Stimulated activated effector memory CD8-positive, alpha-beta T cell treated with anti-CD3 and anti-CD28 coated beads, Interleukin-12 subunit alpha, Interleukin-12 subunit beta, amount 100 ng/mL, for 72 hours (primary cell): ENCODE data around the gene NLRP11.

Experiments
- ATAC-seq: fragments of 150-1000 bp; cut with Tn5 transposase; 2 replicates; pipeline ENCODE4 v1.10.0; 2021
- DNase-seq, 2 donors: peaks; one replicate each; pipeline ENCODE4 v3.0.0; 2021 to 2022; ENCODE audit warnings: low spot score in 2 of 2
- H3K27ac Mint-ChIP-seq: one replicate; pipeline ENCODE4 v1.8.0; 2022; ENCODE audit warnings: mild to moderate bottlenecking, mixed read lengths
- H3K36me3 Mint-ChIP-seq: one replicate; pipeline ENCODE4 v1.8.0; 2022; ENCODE audit warnings: mild to moderate bottlenecking, mixed read lengths
- H3K4me1 Mint-ChIP-seq: one replicate; pipeline ENCODE4 v1.8.0; 2022; ENCODE audit warnings: mixed read lengths
- H3K4me3 Mint-ChIP-seq: one replicate; pipeline ENCODE4 v1.8.0; 2022; ENCODE audit warnings: mild to moderate bottlenecking, mixed read lengths
- H3K9me3 Mint-ChIP-seq: one replicate; pipeline ENCODE4 v1.8.0; 2022; ENCODE audit warnings: mixed read lengths

The NLRP11 gene

DNA sequence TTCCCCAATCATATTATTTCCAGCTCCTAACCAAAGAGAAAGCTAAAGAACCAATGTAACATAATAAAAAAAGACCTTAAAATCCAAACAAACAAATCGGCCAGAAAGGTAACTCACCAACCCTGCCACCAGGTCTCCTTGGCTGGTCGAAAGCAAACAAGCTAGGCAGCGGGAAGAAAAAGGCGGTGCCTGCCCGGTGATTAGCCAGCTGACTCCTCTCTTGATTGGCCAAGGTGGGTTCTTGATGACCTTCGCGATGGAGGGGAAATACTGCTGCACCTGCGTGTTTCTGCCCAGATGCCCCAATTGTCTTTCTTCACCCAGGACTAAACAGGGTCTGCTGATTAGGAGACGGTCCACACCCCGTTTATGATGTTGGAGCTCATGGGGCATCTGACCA lies at the start of gene NLRP11:
Gene NLRP11 (minus strand): TSS at position 154 of the 400 bp plus-strand sequence. CDS start 13,825 bp downstream, outside the sequence.
- no peak for ATAC-seq
- Mint-ChIP-seq H3K27ac (no peak within 1 kb of the TSS), H3K4me1 (no peaks in the 10 kb centered on the region), H3K36me3 (no peaks in the 10 kb centered on the region), H3K9me3 (peaks cover 3% of the 10 kb centered on the region), H3K4me3 (no peak within 1 kb of the TSS)
- no peak for DNase-seq

GRCh38 chr19:55877211-55877610 lies 45.4 kb upstream of the NLRP11 start:
- Mint-ChIP-seq H3K36me3 (no peaks in the 10 kb centered on the region), H3K9me3 (peaks cover 10% of the 10 kb centered on the region), H3K27ac (no peak overlapping the region), H3K4me3 (no peak overlapping the region), H3K4me1 (no peaks in the 10 kb centered on the region)
- no peak for ATAC-seq
- DNase-seq = no peak

- no peaks in the 10 kb centered on the region for H3K4me1 Mint-ChIP-seq
- H3K27ac Mint-ChIP-seq = no peak overlapping the region
- no peaks in the 10 kb centered on the region for H3K36me3 Mint-ChIP-seq
- DNase-seq (no peak), ATAC-seq (no peak)
- H3K9me3 Mint-ChIP-seq = peaks cover 9% of the 10 kb centered on the region
- H3K4me3 Mint-ChIP-seq = no peak overlapping the region
Measured at GRCh38 chr19:55870736-55871135, 38.9 kb upstream of the NLRP11 start.

DNA sequence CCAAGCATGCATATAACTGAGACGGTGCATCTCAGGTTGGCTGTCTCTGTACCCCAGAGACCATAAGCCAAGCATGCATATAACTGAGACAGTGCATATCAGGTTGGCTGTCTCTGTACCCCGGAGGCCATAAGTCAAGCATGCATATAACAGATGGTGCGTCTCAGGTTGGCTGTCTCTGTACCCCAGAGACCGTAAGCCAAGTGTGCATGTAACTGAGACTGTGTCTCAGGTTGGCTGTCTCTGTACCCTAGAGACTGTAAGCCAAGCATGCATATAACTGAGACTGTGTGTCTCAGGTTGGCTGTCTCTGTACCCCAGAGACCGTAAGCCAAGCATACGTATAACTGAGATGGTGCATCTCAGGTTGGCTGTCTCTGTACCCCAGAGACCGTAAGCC lies 35.3 kb upstream of the NLRP11 start:
- ATAC-seq (no peak), DNase-seq (no peak)
- H3K9me3 Mint-ChIP-seq = peaks cover 7% of the 10 kb centered on the region
- H3K4me3 Mint-ChIP-seq = no peak overlapping the region
- H3K36me3 Mint-ChIP-seq = no peaks in the 10 kb centered on the region
- no peaks in the 10 kb centered on the region for H3K4me1 Mint-ChIP-seq
- no peak overlapping the region for H3K27ac Mint-ChIP-seq

- ATAC-seq = no peak
Measured at GRCh38 chr19:55866521-55866920, 34.7 kb upstream of the NLRP11 start.

DNA sequence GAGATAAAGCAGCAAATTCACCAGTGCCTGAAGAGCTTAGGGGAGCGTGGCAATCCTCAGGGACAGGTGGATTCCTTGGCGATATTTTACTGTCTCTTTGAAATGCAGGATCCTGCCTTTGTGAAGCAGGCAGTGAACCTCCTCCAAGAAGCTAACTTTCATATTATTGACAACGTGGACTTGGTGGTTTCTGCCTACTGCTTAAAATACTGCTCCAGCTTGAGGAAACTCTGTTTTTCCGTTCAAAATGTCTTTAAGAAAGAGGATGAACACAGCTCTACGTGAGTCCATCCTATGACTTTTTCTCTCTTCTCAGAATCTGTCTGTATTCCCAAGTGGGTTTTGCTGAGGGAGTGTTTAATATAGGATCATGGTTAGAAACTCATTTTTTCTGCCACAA lies 27.2 kb upstream of the NLRP11 start:
- Mint-ChIP-seq H3K4me1 (no peaks in the 10 kb centered on the region), H3K27ac (no peak overlapping the region), H3K4me3 (no peak overlapping the region), H3K36me3 (no peaks in the 10 kb centered on the region), H3K9me3 (no peaks in the 10 kb centered on the region)
- ATAC-seq (no peak), DNase-seq (no peak)

More at GRCh38 chr19:55866521-55866920, 34.7 kb upstream of the NLRP11 start:
- Mint-ChIP-seq H3K36me3 (no peaks in the 10 kb centered on the region), H3K4me3 (no peak overlapping the region), H3K27ac (no peak overlapping the region), H3K4me1 (no peaks in the 10 kb centered on the region), H3K9me3 (peaks cover 7% of the 10 kb centered on the region)
- DNase-seq = no peak

GRCh38 chr19:55858401-55858800 lies 26.6 kb upstream of the NLRP11 start:
- ATAC-seq (no peak), DNase-seq (no peak)
- H3K27ac Mint-ChIP-seq = no peak overlapping the region
- H3K9me3 Mint-ChIP-seq = peaks cover 4% of the 10 kb centered on the region
- H3K36me3 Mint-ChIP-seq = no peaks in the 10 kb centered on the region
- no peaks in the 10 kb centered on the region for H3K4me1 Mint-ChIP-seq
- H3K4me3 Mint-ChIP-seq = no peak overlapping the region

GRCh38 chr19:55857974-55858373 lies 26.2 kb upstream of the NLRP11 start:
- no peaks in the 10 kb centered on the region for H3K36me3 Mint-ChIP-seq
- DNase-seq (no peak), ATAC-seq (no peak)
- no peaks in the 10 kb centered on the region for H3K4me1 Mint-ChIP-seq
- no peak overlapping the region for H3K27ac Mint-ChIP-seq
- H3K4me3 Mint-ChIP-seq = no peak overlapping the region
- peaks cover 4% of the 10 kb centered on the region for H3K9me3 Mint-ChIP-seq

GRCh38 chr19:55857149-55857548 lies 25.4 kb upstream of the NLRP11 start:
- DNase-seq (no peak), ATAC-seq (no peak)
- no peaks in the 10 kb centered on the region for H3K36me3 Mint-ChIP-seq
- H3K4me3 Mint-ChIP-seq = no peak overlapping the region
- no peaks in the 10 kb centered on the region for H3K4me1 Mint-ChIP-seq
- no peak overlapping the region for H3K27ac Mint-ChIP-seq
- H3K9me3 Mint-ChIP-seq = peaks cover 4% of the 10 kb centered on the region

GRCh38 chr19:55855160-55855559 lies 23.4 kb upstream of the NLRP11 start:
- Mint-ChIP-seq H3K4me1 (no peaks in the 10 kb centered on the region), H3K36me3 (no peaks in the 10 kb centered on the region), H3K4me3 (no peak overlapping the region), H3K9me3 (peaks cover 10% of the 10 kb centered on the region), H3K27ac (no peak overlapping the region)
- ATAC-seq = no peak
- no peak for DNase-seq

DNA sequence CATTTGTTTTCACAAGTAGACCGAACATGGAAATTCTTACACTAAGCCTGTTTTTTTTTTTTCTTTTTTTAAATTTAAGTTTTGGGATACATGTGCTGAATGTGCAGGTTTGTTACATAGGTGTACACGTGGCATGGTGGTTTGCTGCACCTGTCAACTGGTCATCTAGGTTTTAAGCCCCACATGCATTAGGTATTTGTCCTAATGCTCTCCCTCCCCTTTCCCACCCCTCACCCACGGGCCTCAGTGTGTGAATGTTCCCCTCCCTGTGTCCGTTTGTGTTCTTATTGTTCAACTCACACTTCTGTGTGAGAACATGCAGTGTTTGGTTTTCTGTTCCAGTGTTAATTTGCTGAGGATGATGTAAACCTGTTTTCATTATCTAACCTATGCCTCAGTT lies 7.1 kb upstream of the NLRP11 start:
- H3K4me1 Mint-ChIP-seq = no peaks in the 10 kb centered on the region
- no peak for ATAC-seq
- H3K27ac Mint-ChIP-seq = no peak overlapping the region
- peaks cover 11% of the 10 kb centered on the region for H3K9me3 Mint-ChIP-seq
- DNase-seq = no peak
- no peaks in the 10 kb centered on the region for H3K36me3 Mint-ChIP-seq
- no peak overlapping the region for H3K4me3 Mint-ChIP-seq

DNA sequence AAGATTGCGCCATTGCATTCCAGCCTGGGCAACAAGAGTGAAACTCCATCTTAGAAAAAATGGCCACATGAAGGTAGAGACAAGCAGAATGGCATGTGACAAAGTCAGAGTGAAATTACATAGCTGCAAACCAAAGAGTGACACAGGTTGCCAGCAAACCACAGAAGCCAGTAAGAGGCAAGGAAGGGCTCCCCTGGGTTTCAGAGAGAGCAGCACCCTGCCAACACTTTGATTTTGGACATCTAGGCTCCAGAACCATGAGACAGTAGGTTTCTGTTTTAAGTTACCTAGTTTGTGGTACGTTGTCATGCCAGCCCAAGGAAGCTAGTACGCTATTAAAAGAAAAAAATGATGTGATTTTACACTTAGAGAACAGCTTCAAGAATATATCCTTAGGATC lies 6.5 kb upstream of the NLRP11 start:
- DNase-seq = no peak
- H3K4me1 Mint-ChIP-seq = no peaks in the 10 kb centered on the region

GRCh38 chr19:55836340-55836739 lies 4.5 kb upstream of the NLRP11 start, which contains the start of gene NLRP4:
Gene NLRP4 (plus strand): TSS chr19:55836540. CDS start chr19:55852081, 15,541 bp downstream.
- no peaks in the 10 kb centered on the region for H3K36me3 Mint-ChIP-seq

More for the DNA sequence above, 6.5 kb upstream of the NLRP11 start:
- no peak overlapping the region for H3K27ac Mint-ChIP-seq
- H3K4me3 Mint-ChIP-seq = no peak overlapping the region
- ATAC-seq = no peak
- H3K36me3 Mint-ChIP-seq = no peaks in the 10 kb centered on the region
- H3K9me3 Mint-ChIP-seq = peaks cover 8% of the 10 kb centered on the region

GRCh38 chr19:55832676-55833075 lies 877 bp upstream of the NLRP11 start:
- H3K9me3 Mint-ChIP-seq = peaks cover 3% of the 10 kb centered on the region
- no peak for DNase-seq
- ATAC-seq = no peak
- no peaks in the 10 kb centered on the region for H3K4me1 Mint-ChIP-seq
- H3K36me3 Mint-ChIP-seq = no peaks in the 10 kb centered on the region
- no peak overlapping the region for H3K4me3 Mint-ChIP-seq
- H3K27ac Mint-ChIP-seq = no peak overlapping the region

More at GRCh38 chr19:55836340-55836739, 4.5 kb upstream of the NLRP11 start, which contains the start of gene NLRP4:
- Mint-ChIP-seq H3K4me1 (no peaks in the 10 kb centered on the region), H3K4me3 (no peak within 1 kb of the TSS), H3K27ac (no peak within 1 kb of the TSS), H3K9me3 (peaks cover 3% of the 10 kb centered on the region)
- DNase-seq (no peak), ATAC-seq (no peak)

DNA sequence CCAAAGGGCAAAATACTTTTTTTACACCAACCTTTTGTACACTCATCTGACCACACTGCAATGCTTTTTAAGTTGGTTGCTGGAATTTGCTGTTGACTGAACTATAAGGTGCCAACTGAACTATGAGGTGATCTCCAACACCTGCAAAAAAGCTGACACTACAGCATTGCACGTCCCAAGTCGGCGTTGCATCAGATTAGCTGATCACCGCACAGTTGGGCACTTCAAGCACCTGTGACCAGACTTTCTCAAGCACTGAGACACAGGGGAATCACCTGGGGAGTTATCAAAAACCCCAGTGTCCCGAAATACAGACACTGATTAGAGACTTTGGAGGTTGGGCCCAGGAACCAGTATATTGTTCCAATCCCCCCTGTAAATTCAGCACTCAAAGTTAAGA lies 1.1 kb downstream of the NLRP11 start:
- DNase-seq (no peak), ATAC-seq (no peak)
- Mint-ChIP-seq H3K4me1 (no peaks in the 10 kb centered on the region), H3K27ac (no peak overlapping the region), H3K36me3 (no peaks in the 10 kb centered on the region), H3K9me3 (no peaks in the 10 kb centered on the region), H3K4me3 (no peak overlapping the region)

DNA sequence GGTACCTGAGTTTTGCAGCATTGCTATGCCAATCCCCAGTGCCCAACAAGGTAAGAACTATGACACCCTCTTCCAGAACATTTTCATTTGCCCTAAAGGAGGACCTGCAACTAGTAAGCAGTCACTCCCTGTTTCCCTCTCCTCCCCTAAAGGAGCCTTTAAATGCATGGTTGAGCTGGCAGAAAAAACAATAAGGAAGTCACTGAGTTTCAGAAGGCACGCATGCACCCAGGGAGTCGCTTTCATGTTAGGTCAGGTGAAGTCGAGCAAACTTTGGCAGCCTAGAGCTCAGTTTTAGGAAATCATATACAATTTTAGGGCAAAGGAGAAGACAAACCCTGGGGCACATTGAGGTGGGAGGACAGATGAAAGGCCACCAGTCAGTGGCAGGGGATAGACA lies 11.8 kb downstream of the NLRP11 start:
- ATAC-seq = no peak
- Mint-ChIP-seq H3K27ac (no peak overlapping the region), H3K4me1 (no peaks in the 10 kb centered on the region), H3K36me3 (no peaks in the 10 kb centered on the region), H3K4me3 (no peak overlapping the region), H3K9me3 (no peaks in the 10 kb centered on the region)
- no peak for DNase-seq

- DNase-seq (no peak), ATAC-seq (no peak)
- Mint-ChIP-seq H3K36me3 (no peaks in the 10 kb centered on the region), H3K4me3 (no peak overlapping the region), H3K9me3 (no peaks in the 10 kb centered on the region), H3K4me1 (no peaks in the 10 kb centered on the region), H3K27ac (no peak overlapping the region)
Measured at GRCh38 chr19:55813906-55814305, 17.9 kb downstream of the NLRP11 start.
